Epithelial cell of esophagus (primary cell): ENCODE results near the gene CSMD2.

Experiments
- DNase-seq: peaks from one replicate; pipeline ENCODE4 v3.0.0; 2010; ENCODE audit warnings: low read depth
- H3K4me3 ChIP-seq: 2 replicates; pipeline ENCODE4 v1.5.1; 2011; ENCODE audit warnings: mild to moderate bottlenecking, low read length, control low read depth
- TF ChIP-seq, protein P1 (sequence below): IDR thresholded peaks from 2 replicates; pipeline ENCODE4 v1.5.1; 2011; ENCODE audit warnings: low read depth, mild to moderate bottlenecking, low read length, control low read depth, inconsistent platforms; ENCODE audit not compliant: insufficient read depth; ENCODE audit errors: missing control alignments

CSMD2 gene

DNA sequence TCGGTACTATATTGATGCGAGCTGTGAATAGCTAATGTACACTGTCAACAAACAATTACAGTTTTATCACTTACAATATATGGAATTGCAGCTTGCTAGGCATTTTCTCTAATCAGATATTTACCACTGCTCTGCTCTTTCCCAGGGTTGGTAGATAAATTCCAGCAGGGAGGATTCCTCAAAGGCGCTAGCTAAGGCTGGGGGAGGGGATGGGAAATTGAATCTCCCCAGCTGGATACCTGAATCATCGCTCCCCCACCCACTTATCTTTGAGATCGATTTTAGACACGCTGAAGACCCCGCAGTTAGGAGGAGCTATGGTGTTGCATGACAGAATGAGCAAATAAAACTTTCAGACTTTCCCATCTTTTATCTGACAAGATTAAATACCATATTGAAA is 127.2 kb downstream of the CSMD2 start:
- TF ChIP-seq, protein P1, sequence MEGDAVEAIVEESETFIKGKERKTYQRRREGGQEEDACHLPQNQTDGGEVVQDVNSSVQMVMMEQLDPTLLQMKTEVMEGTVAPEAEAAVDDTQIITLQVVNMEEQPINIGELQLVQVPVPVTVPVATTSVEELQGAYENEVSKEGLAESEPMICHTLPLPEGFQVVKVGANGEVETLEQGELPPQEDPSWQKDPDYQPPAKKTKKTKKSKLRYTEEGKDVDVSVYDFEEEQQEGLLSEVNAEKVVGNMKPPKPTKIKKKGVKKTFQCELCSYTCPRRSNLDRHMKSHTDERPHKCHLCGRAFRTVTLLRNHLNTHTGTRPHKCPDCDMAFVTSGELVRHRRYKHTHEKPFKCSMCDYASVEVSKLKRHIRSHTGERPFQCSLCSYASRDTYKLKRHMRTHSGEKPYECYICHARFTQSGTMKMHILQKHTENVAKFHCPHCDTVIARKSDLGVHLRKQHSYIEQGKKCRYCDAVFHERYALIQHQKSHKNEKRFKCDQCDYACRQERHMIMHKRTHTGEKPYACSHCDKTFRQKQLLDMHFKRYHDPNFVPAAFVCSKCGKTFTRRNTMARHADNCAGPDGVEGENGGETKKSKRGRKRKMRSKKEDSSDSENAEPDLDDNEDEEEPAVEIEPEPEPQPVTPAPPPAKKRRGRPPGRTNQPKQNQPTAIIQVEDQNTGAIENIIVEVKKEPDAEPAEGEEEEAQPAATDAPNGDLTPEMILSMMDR = no peak
- H3K4me3 ChIP-seq = no peak overlapping the region
- no peak for DNase-seq

DNA sequence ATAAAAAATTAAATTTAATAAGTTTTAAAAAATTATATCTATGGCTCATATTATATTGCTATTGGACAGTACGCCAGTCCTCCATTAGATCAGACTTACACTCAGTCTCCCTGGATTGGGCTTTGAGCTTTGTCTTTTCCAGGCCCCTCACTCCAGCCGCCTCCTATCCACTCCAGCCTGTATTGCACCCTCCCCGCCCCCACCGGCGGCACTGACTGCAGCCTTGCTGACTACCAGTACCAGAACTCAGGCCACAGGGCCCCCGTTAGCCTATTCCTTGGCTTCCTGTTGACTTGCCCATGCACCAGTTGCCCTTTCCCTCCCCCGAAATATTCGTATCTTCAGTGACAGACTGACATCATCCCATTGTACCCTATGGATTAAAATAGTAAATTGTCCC is 127.9 kb downstream of the CSMD2 start:
- TF ChIP-seq, protein P1 = no peak
- no peak overlapping the region for H3K4me3 ChIP-seq
- DNase-seq = no peak

DNA sequence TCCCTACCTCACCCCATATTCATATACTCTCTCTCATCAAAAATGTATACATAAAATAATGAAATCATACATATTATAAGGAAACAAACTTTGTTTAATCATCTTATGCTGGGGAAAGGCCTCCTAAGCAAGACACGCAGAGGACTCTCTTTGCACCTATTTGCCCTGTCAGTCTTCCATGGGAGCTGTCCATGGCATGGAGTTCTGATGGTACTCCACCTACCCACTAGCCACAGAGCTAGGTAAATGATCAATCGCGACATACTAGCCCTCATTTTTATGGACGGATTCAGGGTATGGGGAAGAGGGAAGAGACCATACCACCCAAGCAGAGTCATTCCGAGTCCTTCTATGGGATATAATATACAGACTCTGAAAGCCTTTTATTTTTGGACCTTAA is 131.0 kb downstream of the CSMD2 start:
- TF ChIP-seq, protein P1 = no peak
- H3K4me3 ChIP-seq = no peak overlapping the region
- no peak for DNase-seq

DNA sequence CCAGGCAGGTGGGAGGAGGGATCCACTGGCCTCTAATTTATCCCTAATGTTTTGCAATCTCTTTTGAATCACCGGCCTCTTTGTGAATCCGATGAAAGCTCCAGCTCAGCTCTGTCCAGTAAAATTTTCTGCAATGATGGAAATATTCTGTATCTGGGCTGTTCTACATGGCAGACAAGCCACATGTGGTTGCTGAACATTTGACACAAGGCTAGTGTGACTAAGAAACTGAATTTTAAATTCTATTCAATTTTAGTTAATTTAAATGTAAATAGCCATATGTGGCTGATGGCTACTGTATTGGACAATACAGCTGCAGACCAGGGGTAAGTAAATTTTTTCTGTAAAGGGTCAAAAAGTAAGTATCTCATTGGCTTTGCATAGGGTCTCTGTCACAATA is 135.1 kb downstream of the CSMD2 start:
- no peak overlapping the region for H3K4me3 ChIP-seq
- DNase-seq = no peak
- TF ChIP-seq, protein P1 = no peak

DNA sequence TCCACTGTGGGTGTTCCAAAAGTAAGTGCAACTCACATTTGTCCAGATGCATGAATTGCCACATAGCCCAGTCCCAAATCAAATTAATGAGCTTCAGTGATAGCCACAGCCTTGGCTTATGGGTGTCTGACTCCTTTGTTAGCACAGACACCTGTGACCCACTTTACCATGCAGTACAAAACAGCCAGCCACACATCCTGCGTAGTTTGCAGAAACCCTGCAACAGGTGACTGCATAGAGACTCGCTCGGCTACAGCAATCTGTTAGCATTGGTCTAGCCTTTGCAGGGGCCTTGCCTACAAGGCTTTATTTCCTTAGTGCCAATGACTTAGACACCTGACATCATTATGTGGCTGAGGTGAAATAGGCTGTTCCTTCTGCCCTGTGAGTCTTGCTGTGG is 135.5 kb downstream of the CSMD2 start:
- DNase-seq = no peak
- H3K4me3 ChIP-seq = no peak overlapping the region
- TF ChIP-seq, protein P1 = no peak

DNA sequence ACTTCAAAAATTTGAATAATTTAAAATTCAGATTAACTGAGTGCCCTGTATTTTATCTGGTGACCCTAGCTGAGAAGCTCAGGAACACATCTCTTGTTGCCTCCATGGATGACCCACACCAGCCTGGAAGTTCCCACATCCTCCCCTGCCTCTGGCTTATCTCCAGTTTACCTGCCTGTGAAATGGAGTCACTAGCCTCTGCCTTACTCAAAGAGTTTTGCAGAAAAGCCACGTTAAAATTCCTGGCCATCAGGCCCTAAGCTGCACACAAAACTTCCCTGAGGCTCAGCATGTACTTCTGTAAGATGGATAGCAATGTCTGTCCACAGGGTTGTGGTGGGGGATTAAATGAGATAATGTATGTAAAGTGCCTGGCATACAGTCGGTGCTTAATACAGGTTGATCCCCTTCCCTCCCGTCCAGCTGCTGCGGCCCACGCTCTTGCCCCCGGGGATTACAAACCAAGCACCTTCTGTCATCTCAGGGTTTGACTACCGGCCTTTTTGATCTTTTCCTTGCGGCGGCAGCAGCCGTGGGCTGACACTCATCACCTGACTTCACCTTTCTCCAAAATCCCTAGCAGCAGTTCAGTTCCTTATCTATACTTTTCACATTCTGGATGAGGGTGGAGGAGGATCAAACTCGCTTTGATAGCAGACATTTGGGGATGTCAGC is 136.5 kb downstream of the CSMD2 start:
- no peak overlapping the region for H3K4me3 ChIP-seq
- no peak for DNase-seq
- TF ChIP-seq, protein P1 = no peak

DNA sequence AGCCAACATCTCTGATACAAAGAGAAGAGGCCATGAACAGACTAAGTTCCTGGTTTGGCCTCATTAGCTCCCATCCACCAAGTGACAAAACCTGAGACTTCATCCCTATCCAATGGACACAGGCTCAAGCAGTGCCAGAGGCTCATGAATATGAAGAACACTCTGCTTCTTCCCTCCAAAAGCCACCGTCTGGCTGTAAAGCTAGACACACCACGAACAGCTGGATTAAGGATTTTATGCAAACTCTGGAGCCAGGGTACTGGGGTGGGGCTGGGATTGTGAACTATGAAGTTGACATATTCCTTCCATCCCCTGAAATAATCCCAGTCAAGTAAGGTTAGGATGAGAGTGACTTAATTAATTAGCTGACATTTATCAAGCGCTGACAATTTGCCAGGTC is 139.4 kb downstream of the CSMD2 start:
- H3K4me3 ChIP-seq = no peak overlapping the region
- no peak for DNase-seq
- TF ChIP-seq, protein P1 = no peak
